Inflammatory macrophage treated with lipopolysaccharide for 4 hours (primary cell): ENCODE results near the gene PCDHGA3.
A peak's percentile ranks its signal among the peaks of the same experiment; 100 is the strongest.
"Not testable (repeated sequence)": the region's sequence is repeated elsewhere in the genome, so short reads cannot be mapped to it uniquely, and the experiment has no call there.

ENCODE experiments used
- DNase-seq: peaks from one replicate; pipeline ENCODE4 v3.0.0-alpha.2; 2020

Gene PCDHGA3

DNA sequence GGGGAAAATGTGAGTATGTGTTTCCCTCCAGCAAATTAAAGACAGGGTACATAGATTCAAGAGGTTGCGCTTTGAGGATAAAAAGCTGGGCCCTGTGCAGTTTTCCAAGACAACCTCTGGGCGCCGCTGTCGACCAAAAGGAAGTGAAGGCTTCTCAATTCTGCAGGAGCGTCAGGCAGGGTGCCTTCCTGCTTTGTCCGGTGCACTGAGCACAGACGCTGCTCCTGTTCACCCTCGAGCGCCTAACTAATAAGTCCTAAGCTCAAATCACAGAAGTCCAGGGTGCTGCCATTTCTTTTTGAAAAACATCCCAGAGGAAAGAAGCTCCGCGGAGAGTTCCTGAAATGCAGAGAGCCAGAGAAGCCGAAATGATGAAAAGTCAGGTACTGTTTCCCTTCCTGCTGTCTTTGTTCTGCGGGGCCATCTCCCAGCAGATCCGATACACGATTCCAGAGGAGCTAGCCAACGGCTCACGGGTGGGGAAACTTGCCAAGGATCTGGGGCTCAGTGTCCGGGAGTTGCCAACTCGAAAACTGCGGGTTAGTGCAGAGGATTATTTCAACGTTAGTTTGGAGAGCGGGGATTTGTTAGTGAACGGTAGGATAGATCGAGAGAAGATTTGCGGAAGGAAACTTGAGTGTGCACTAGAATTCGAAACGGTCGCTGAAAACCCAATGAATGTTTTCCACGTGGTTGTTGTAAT, 6.4 kb downstream of the PCDHGA3 start, which contains the start of gene PCDHGB1:
TSS of gene PCDHGB1 (plus strand) at position 183 of the 703 bp plus-strand sequence. CDS start at position 345, 162 bp downstream.
- no peak for DNase-seq

GRCh38 chr5:141351591-141351990, 8.0 kb downstream of the PCDHGA3 start:
- no peak for DNase-seq

DNA sequence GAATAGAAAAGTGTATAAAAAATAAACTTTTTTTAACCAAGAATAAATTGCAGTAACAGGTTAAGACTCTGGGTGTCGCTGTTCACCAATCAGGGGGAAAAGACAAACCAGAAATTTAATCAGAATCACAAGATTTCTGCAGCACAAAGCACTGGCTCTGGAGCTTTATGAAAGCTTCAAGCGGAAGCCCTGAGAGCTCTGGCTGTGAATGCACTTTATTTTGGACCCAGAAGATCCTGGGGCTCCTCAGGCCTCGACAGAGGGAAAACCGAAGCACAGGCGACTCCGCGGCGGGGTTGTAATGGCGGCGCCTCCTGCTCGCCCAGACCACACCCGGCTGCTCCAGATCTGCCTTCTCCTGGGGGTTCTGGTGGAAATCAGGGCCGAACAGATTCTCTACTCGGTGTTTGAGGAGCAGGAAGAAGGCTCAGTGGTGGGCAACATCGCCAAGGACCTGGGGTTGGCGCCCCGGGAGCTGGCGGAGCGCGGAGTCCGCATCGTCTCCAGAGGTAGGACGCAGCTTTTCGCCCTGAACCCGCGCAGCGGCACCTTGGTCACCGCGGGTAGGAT, 11.4 kb downstream of the PCDHGA3 start, which contains the start of gene PCDHGA4:
TSS of gene PCDHGA4 (plus strand) at position 122 of the 570 bp plus-strand sequence. CDS start at position 209, 87 bp downstream.
- no peak for DNase-seq

GRCh38 chr5:141355641-141356040, 12.0 kb downstream of the PCDHGA3 start:
- DNase-seq, result no peak

GRCh38 chr5:141356133-141356532, 12.5 kb downstream of the PCDHGA3 start:
- no peak for DNase-seq

- no peak for DNase-seq
Measured at GRCh38 chr5:141356950-141357349, 13.3 kb downstream of the PCDHGA3 start.

DNA sequence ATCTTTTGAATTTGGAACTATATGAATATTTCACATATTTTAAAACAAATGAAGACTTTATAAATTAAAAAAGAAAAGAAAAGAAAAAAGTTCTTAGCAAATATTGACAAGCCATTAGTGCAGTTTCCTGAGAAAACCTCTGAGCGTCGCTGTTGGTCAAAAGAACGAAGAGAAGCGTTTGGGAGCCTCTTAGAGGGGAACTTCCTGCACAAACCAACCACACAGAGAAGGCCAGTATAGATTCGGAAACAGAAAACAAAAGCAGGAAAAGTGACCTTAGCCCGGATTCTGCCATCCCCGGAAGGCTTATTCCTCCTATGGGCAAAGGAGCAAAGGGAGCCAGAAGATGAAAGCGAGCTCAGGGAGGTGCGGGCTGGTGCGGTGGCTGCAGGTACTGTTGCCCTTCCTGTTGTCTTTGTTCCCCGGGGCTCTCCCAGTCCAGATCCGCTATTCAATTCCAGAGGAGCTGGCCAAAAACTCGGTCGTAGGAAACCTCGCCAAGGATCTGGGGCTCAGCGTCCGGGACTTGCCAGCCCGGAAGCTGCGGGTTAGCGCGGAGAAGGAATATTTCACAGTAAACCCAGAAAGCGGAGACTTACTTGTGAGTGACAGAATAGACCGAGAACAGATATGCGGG, 16.3 kb downstream of the PCDHGA3 start, which contains the start of gene PCDHGB2:
TSS of gene PCDHGB2 (plus strand) at position 205 of the 637 bp plus-strand sequence. CDS start at position 347, 142 bp downstream.
- DNase-seq, result peak; percentile 15

- no peak for DNase-seq
Measured at GRCh38 chr5:141360685-141361084, 17.1 kb downstream of the PCDHGA3 start.

DNA sequence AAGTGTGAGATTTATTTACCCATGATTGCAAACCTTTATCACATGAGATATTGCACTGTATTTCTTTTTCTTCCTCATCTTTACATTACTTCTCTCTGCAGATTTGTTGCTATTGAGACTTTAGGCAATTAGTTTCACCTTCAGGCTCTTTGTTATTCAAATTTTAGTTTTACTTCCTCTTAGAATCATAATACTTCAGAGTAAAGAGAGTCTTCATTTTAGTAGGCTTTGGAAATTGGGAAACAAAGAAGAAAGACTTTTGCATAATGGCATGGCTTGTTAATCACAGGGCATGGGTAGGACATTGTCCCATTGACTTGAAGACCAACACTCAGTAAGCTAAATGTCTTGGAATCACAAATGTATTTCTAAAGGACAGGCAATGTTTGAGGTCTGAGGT, 19.1 kb downstream of the PCDHGA3 start:
- DNase-seq, result no peak

DNA sequence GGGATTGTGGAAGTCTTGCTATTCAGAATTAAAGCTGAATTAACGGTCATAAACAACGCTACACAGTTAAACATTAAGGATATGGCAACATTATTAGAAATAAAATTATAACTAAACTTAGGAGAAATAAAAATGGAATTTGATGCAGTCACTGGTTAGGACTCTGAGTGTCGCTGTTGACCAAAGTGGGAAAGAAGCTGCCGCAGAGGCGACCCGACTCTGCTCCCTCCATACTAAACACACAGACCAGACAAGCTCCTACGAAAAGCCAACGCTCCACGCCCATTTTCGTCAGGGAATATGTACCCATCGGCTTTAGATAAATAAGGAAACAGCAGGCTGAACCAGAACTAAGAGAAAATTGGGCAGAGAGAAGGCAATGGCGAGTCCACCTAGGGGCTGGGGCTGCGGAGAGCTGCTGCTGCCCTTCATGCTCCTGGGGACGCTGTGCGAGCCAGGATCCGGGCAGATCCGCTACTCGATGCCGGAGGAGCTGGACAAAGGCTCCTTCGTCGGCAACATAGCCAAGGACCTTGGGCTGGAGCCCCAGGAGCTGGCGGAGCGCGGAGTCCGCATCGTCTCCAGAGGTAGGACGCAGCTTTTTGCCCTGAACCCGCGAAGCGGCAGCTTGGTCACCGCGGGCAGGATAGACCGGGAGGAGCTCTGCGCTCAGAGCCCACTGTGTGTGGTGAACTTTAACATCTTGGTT, 20.5 kb downstream of the PCDHGA3 start, which contains the start of gene PCDHGA5:
TSS of gene PCDHGA5 (plus strand) at position 211 of the 709 bp plus-strand sequence. CDS start at position 380, 169 bp downstream.
- no peak for DNase-seq

GRCh38 chr5:141366016-141366896, 22.6 kb downstream of the PCDHGA3 start:
- DNase-seq, result no peak

DNA sequence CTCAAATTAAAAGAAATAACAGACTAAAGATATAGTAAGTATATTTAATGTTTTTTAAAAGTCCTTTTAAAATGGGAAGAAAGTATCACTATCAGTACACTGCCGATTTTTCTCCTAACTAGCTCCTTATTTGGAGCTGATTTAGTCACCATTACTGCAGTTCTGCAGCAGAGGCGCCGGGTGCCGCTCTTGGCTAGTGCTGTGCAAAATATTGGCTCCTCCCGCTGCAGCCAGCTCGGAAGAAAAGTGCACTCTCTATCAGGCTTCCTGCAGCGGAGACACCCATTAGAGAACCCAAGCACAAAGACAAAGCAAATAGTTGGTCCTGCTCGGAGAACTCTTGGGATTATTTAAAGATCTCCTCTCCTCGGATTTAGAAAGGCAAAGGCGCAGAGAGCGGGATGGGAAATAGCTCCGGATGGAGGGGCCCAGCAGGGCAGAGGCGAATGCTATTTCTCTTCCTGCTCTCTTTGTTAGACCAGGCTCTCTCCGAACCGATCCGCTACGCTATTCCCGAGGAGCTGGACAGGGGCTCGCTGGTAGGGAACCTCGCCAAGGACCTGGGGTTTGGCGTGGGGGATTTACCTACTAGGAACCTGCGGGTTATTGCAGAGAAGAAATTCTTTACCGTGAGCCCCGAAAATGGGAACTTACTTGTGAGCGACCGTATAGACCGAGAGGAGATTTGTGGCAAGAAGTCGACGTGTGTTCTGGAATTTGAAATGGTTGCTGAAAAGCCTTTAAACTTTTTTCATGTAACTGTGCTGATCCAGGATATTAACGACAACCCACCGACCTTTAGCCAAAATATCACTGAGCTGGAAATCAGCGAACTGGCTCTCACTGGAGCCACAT, 26.6 kb downstream of the PCDHGA3 start, which contains the start of gene PCDHGB3:
TSS of gene PCDHGB3 (plus strand) at position 249 of the 855 bp plus-strand sequence. CDS start at position 402, 153 bp downstream.
- DNase-seq, result no peak

DNA sequence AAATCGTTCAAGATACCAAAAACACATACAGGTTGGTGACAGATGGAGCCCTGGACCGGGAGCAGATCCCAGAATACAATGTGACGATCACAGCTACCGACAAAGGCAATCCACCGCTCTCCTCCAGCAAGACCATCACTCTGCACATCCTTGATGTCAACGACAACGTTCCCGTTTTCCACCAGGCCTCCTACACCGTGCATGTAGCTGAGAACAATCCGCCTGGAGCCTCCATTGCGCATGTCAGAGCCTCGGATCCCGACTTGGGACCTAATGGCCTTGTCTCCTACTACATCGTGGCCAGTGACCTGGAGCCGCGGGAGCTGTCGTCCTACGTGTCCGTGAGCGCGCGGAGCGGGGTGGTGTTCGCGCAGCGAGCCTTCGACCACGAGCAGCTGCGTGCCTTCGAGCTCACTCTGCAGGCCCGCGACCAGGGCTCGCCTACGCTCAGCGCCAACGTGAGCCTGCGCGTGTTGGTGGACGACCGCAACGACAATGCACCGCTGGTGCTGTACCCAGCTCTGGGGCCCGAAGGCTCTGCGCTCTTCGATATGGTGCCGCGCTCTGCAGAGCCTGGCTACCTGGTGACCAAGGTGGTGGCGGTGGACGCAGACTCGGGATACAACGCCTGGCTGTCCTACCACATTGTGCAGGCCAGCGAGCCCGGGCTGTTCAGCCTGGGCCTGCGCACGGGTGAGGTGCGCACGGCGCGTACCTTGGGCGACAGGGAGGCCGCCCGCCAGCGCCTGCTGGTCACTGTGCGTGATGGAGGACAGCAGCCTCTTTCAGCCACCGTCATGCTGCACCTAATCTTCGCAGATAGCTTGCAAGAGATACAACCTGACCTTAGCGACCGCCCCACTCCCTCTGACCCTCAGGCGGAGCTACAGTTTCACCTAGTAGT, 28.2 kb downstream of the PCDHGA3 start:
- DNase-seq, result no peak

- DNase-seq, result no peak
Measured at GRCh38 chr5:141373673-141374317, 30.2 kb downstream of the PCDHGA3 start, which contains the start of gene PCDHGA6. Gene PCDHGA6 (plus strand): TSS chr5:141373891. CDS start chr5:141374084, 193 bp downstream.

DNA sequence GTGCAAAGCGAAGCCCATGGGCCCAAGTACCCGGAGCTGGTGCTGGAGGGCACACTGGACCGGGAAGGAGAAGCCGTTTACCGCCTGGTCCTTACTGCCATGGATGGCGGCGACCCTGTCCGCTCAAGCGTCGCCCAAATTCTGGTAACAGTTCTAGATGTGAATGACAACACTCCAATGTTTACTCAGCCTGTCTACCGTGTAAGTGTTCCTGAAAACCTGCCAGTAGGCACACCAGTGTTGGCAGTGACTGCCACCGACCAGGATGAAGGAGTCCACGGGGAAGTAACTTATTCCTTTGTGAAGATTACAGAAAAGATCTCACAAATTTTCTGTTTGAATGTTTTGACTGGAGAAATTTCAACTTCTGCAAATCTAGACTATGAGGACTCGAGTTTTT, 31.0 kb downstream of the PCDHGA3 start:
- no peak for DNase-seq

- DNase-seq, result not testable (repeated sequence)
Measured at GRCh38 chr5:141375444-141376155, 32.0 kb downstream of the PCDHGA3 start.

GRCh38 chr5:141382469-141383294, 39.1 kb downstream of the PCDHGA3 start, which contains the start of gene PCDHGA7:
Gene PCDHGA7 (plus strand): TSS chr5:141382742. CDS start chr5:141382900, 158 bp downstream.
- DNase-seq, result no peak
